PC-3 (cell line): ENCODE measurements around the gene RNF2.

Experiments
- EZH2 ChIP-seq: fragments of 300-600 bp; sonication (generic); IDR thresholded peaks from one replicate; pipeline ENCODE4 v1.6.1; 2017; ENCODE audit warnings: antibody characterized with exemption, mild to moderate bottlenecking, low read length; ENCODE audit not compliant: unreplicated experiment
- EZH2phosphoT487 ChIP-seq: fragments of 300-600 bp; sonication (generic); IDR thresholded peaks from 2 replicates; pipeline ENCODE4 v1.6.1; 2018; ENCODE audit warnings: mild to moderate bottlenecking, antibody characterized with exemption, low read length, borderline replicate concordance
- TF ChIP-seq, protein P1 (sequence below): fragments of 300-600 bp; sonication (generic); conservative IDR thresholded peaks from 2 replicates; pipeline ENCODE4 v1.5.1; 2017; ENCODE audit warnings: antibody characterized with exemption, low read depth, mild to moderate bottlenecking, low read length

DNA sequence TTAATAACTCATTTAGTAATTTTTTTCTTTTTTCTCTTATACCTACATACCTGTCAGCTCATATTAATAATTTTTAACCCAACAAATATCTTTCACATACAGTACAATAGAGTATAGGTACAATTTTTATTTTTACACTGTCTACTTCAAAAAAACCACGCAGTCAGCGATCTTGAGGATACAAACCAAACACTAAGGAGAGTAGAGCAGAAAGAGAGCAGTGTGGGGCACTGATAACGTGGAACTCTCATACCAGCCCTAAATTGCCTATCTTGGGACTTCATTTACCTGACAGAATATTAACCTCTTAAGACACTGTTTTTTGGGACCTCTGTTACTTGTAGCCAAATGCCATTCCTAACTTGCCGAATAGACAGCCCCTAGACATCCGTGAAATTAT is 105.9 kb downstream of the RNF2 start:
- TF ChIP-seq, protein P1, sequence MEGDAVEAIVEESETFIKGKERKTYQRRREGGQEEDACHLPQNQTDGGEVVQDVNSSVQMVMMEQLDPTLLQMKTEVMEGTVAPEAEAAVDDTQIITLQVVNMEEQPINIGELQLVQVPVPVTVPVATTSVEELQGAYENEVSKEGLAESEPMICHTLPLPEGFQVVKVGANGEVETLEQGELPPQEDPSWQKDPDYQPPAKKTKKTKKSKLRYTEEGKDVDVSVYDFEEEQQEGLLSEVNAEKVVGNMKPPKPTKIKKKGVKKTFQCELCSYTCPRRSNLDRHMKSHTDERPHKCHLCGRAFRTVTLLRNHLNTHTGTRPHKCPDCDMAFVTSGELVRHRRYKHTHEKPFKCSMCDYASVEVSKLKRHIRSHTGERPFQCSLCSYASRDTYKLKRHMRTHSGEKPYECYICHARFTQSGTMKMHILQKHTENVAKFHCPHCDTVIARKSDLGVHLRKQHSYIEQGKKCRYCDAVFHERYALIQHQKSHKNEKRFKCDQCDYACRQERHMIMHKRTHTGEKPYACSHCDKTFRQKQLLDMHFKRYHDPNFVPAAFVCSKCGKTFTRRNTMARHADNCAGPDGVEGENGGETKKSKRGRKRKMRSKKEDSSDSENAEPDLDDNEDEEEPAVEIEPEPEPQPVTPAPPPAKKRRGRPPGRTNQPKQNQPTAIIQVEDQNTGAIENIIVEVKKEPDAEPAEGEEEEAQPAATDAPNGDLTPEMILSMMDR, result no peak
- no peak for TF ChIP-seq EZH2
- no peak for TF ChIP-seq EZH2phosphoT487
